Hepatocyte (in vitro differentiated cells): ENCODE results near the gene TMEM244. TPM values are rescaled to one million over a fixed set of nuclear protein-coding genes. Genes with fewer than 3 reads are reported as not detected.

Experiments
- DNase-seq: peaks from one replicate; pipeline ENCODE4 v3.0.0-alpha.2; 2016; ENCODE audit warnings: low spot score
- H2AFZ ChIP-seq: fragments of 200-600 bp; sonication (generic); 2 replicates; pipeline ENCODE4 v1.6.0; 2016; ENCODE audit warnings: antibody characterized with exemption, mild to moderate bottlenecking
- H3K27ac ChIP-seq: fragments of 200-600 bp; sonication (generic); 2 replicates; pipeline ENCODE4 v1.5.1; 2016; ENCODE audit warnings: mild to moderate bottlenecking
- H3K27me3 ChIP-seq: fragments of 200-600 bp; sonication (generic); 2 replicates; pipeline ENCODE4 v1.6.1; 2016
- H3K36me3 ChIP-seq: fragments of 200-600 bp; sonication (generic); replicated peaks from 2 replicates; pipeline ENCODE4 v1.5.1; 2016; ENCODE audit warnings: low read depth; ENCODE audit not compliant: insufficient read depth
- H3K4me1 ChIP-seq: fragments of 200-600 bp; sonication (generic); 2 replicates; pipeline ENCODE4 v1.5.1; 2016; ENCODE audit warnings: mild to moderate bottlenecking, moderate library complexity; ENCODE audit not compliant: insufficient read depth
- H3K4me2 ChIP-seq: fragments of 200-600 bp; sonication (generic); 2 replicates; pipeline ENCODE4 v1.6.0; 2016
- H3K4me3 ChIP-seq: fragments of 200-600 bp; sonication (generic); 2 replicates; pipeline ENCODE4 v1.5.1; 2016; ENCODE audit warnings: mild to moderate bottlenecking
- H3K79me2 ChIP-seq: fragments of 200-600 bp; sonication (generic); 2 replicates; pipeline ENCODE4 v1.6.0; 2017; ENCODE audit warnings: mild to moderate bottlenecking
- H3K9me2 ChIP-seq: fragments of 200-600 bp; sonication (generic); replicated peaks from 2 replicates; pipeline ENCODE4 v1.6.0; 2017; ENCODE audit warnings: mild to moderate bottlenecking; ENCODE audit not compliant: insufficient read depth
- H3K9me3 ChIP-seq: fragments of 200-600 bp; sonication (generic); 2 replicates; pipeline ENCODE4 v1.5.1; 2016; ENCODE audit warnings: low read depth, mild to moderate bottlenecking
- H4K20me1 ChIP-seq: fragments of 200-600 bp; sonication (generic); 2 replicates; pipeline ENCODE4 v1.6.0; 2016; ENCODE audit warnings: mild to moderate bottlenecking; ENCODE audit not compliant: insufficient read depth, poor library complexity, severe bottlenecking
- CTCF ChIP-seq: fragments of 200-600 bp; sonication (generic); IDR thresholded peaks from 2 replicates; pipeline ENCODE4 v1.5.1; 2016; ENCODE audit warnings: antibody characterized with exemption, mild to moderate bottlenecking; ENCODE audit not compliant: poor library complexity
- EZH2 ChIP-seq: fragments of 200-600 bp; sonication (generic); IDR thresholded peaks from 2 replicates; pipeline ENCODE4 v1.6.1; 2016; ENCODE audit warnings: antibody characterized with exemption, mild to moderate bottlenecking, borderline replicate concordance
- EZH2phosphoT487 ChIP-seq: fragments of 200-600 bp; sonication (generic); IDR thresholded peaks from one replicate; pipeline ENCODE4 v1.6.1; 2018; ENCODE audit warnings: antibody characterized with exemption, mild to moderate bottlenecking, low read depth, moderate library complexity; ENCODE audit not compliant: unreplicated experiment, severe bottlenecking
- WGBS: methylation state at CpG from one replicate; pipeline ENCODE4 v1.1.6; 2016; ENCODE audit warnings: low lambda C conversion rate; ENCODE audit errors: missing lambda C conversion rate; 5-methylcytosine and 5-hydroxymethylcytosine counted together
- polyA plus RNA-seq: library from polyadenylated mRNA; unstranded; fragments of >200 nt; fragmentation: Nextera tagmentation; extraction: Ambion mirVana; gene quantifications from 2 replicates; pipeline ENCODE4 v1.2.1, GENCODE V29; 2016
- total RNA-seq: library from RNA; depleted of rRNA; stranded (reverse); fragments of >200 nt; gene quantifications from 2 replicates; pipeline ENCODE4 v1.2.3, GENCODE V29; 2014

The TMEM244 gene
- total and polyA plus RNA-seq, 2 experiments from 2014 or later: not detected

DNA sequence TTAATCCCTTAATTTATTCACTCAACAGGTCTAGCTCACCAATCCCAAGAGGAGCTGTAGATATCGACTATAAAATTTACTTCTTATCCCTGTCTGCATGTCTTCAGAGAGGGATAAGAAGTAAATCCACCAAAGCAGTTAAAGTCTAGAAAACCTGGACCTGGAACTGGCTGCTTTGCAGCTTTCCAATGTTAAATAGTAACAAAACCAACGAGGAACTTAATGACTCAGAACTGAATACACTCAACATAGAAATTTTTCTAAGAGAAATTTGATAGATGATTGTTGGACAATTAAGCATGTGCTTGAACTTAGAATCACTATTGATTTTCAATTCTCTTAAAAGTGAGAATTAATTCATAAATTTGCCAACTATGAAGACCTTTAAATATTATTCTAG, 11.5 kb upstream of the TMEM244 start:
- H3K9me3 ChIP-seq: no peaks in the 10 kb centered on the region
- no peak overlapping the region for H2AFZ ChIP-seq
- no peak overlapping the region for H3K4me3 ChIP-seq
- no peaks in the 10 kb centered on the region for H3K4me1 ChIP-seq
- H3K4me2 ChIP-seq: no peak overlapping the region
- 35% methylated on average over 2 of the region's 2 CpGs for WGBS
- H3K9me2 ChIP-seq: no peaks in the 10 kb centered on the region
- H4K20me1 ChIP-seq: no peaks in the 10 kb centered on the region
- no peak overlapping the region for H3K27ac ChIP-seq
- no peaks in the 10 kb centered on the region for H3K27me3 ChIP-seq
- no peak for DNase-seq
- no peaks in the 10 kb centered on the region for H3K79me2 ChIP-seq
- no peaks in the 10 kb centered on the region for H3K36me3 ChIP-seq
- TF ChIP-seq CTCF: no peak
- no peak for TF ChIP-seq EZH2

DNA sequence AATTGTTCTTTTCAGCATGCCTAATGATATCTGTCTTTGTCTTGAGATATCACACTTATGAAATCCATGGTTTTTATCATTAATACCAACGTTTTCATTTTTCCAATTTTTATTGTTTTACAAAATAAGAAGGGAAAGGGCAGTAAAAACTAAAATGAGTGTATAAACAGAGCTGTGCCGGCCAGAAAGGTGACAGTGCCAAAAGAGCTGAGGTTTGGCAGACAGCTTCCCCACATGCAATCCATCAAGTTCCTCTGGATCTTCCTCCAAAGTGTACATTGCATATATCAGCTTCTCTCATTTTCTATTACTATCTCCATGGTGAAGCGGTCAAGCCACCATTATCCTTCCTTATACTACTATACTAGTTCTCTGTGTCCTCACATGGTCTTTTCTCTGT, 10.1 kb upstream of the TMEM244 start:
- DNase-seq: no peak
- no peaks in the 10 kb centered on the region for H3K36me3 ChIP-seq
- H3K27ac ChIP-seq: no peak overlapping the region
- no peak overlapping the region for H2AFZ ChIP-seq
- H3K4me3 ChIP-seq: no peak overlapping the region
- H3K27me3 ChIP-seq: no peaks in the 10 kb centered on the region
- H3K4me2 ChIP-seq: no peak overlapping the region
- no peaks in the 10 kb centered on the region for H3K9me2 ChIP-seq
- no peaks in the 10 kb centered on the region for H3K4me1 ChIP-seq
- no peaks in the 10 kb centered on the region for H3K79me2 ChIP-seq
- WGBS: 59% methylated on average over 3 of the region's 3 CpGs
- TF ChIP-seq EZH2phosphoT487 (no peak), CTCF (no peak), EZH2 (no peak)
- no peaks in the 10 kb centered on the region for H3K9me3 ChIP-seq
- no peaks in the 10 kb centered on the region for H4K20me1 ChIP-seq

- no peaks in the 10 kb centered on the region for H3K27me3 ChIP-seq
- H3K9me3 ChIP-seq: no peaks in the 10 kb centered on the region
- no peak for DNase-seq
- no peak overlapping the region for H3K27ac ChIP-seq
- H3K4me1 ChIP-seq: no peaks in the 10 kb centered on the region
- H3K4me3 ChIP-seq: no peak overlapping the region
- H4K20me1 ChIP-seq: no peaks in the 10 kb centered on the region
- H2AFZ ChIP-seq: no peak overlapping the region
- no peak overlapping the region for H3K4me2 ChIP-seq
- H3K9me2 ChIP-seq: no peaks in the 10 kb centered on the region
- H3K79me2 ChIP-seq: no peaks in the 10 kb centered on the region
- no peak for TF ChIP-seq EZH2
- TF ChIP-seq EZH2phosphoT487: no peak
- no peak for TF ChIP-seq CTCF
- H3K36me3 ChIP-seq: no peaks in the 10 kb centered on the region
These were observed 6.3 kb upstream of the TMEM244 start for GRCh38 chr6:129867403-129867802.

DNA sequence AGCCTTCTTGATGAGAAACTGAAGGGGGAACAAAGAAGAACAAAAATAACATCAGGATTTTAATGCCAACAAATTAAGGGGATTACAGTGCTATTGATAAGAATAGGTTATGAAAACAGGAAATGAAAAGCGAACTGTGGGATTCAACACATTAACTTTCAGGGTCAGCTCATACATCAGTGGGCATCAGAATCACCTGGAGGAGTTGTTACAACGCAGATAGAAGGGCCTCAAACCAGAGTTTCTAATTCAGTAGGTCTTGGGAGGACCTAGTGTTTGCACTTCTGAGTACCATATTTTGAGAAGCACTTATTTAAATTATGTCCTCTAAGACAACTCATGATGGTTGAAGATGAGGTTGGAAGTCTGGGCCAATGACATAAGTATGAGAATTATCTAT, 5.6 kb upstream of the TMEM244 start:
- no peak overlapping the region for H2AFZ ChIP-seq
- DNase-seq: no peak
- TF ChIP-seq CTCF: no peak
- WGBS: 84% methylated on average over 2 of the region's 2 CpGs
- no peak overlapping the region for H3K27ac ChIP-seq
- H3K79me2 ChIP-seq: no peaks in the 10 kb centered on the region
- no peaks in the 10 kb centered on the region for H3K9me2 ChIP-seq
- no peak overlapping the region for H3K4me2 ChIP-seq
- no peaks in the 10 kb centered on the region for H3K27me3 ChIP-seq
- no peaks in the 10 kb centered on the region for H3K4me1 ChIP-seq
- H3K36me3 ChIP-seq: no peaks in the 10 kb centered on the region
- H3K4me3 ChIP-seq: no peak overlapping the region
- H3K9me3 ChIP-seq: no peaks in the 10 kb centered on the region
- no peaks in the 10 kb centered on the region for H4K20me1 ChIP-seq
